ENCODE measurements around the gene SOX12. TPM values are rescaled to one million over a fixed set of nuclear protein-coding genes. Genes with fewer than 3 reads are reported as not detected.

Gene SOX12
- total and polyA plus RNA-seq, 12 donors: 4.5 to 16.5 (median 9.7) TPM

DNA sequence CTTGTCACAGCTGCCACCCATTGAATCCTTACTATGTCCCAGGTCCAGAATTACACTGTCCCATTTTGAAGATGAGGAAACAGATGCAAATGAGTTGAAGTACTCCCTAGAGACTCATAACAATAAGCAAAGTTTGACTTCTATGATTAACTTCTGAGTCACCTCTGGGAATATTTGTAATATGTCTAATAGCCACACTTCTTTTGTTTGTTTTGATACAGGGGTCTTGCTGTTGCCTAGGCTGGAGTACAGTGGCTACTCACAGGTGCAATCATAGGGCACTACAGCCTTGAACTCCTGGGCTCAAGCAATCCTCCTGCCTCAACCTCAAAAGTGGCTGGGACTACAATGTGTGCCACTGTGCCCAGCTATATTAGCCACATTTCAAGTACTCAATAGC is 11.4 kb upstream of the SOX12 start:
- Histone ChIP-seq H3K4me3 (no peak overlapping the region), H3K9me3 (no peaks in the 10 kb centered on the region), H3K36me3 (peaks cover 0 to 14% (median 0%) of the 10 kb centered on the region in 9 donors), H3K27me3 (no peaks in the 10 kb centered on the region), H3K27ac (no peak overlapping the region), H3K4me1 (peaks cover 0 to 20% (median 15%) of the 10 kb centered on the region in 9 donors)
- DNase-seq (no peak), ATAC-seq (no peak)
- TF ChIP-seq, protein P1, sequence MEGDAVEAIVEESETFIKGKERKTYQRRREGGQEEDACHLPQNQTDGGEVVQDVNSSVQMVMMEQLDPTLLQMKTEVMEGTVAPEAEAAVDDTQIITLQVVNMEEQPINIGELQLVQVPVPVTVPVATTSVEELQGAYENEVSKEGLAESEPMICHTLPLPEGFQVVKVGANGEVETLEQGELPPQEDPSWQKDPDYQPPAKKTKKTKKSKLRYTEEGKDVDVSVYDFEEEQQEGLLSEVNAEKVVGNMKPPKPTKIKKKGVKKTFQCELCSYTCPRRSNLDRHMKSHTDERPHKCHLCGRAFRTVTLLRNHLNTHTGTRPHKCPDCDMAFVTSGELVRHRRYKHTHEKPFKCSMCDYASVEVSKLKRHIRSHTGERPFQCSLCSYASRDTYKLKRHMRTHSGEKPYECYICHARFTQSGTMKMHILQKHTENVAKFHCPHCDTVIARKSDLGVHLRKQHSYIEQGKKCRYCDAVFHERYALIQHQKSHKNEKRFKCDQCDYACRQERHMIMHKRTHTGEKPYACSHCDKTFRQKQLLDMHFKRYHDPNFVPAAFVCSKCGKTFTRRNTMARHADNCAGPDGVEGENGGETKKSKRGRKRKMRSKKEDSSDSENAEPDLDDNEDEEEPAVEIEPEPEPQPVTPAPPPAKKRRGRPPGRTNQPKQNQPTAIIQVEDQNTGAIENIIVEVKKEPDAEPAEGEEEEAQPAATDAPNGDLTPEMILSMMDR (IDR thresholded peaks at IDR 0.05): no peak
- intact Hi-C loops (cut with DNase I): no loop called here

DNA sequence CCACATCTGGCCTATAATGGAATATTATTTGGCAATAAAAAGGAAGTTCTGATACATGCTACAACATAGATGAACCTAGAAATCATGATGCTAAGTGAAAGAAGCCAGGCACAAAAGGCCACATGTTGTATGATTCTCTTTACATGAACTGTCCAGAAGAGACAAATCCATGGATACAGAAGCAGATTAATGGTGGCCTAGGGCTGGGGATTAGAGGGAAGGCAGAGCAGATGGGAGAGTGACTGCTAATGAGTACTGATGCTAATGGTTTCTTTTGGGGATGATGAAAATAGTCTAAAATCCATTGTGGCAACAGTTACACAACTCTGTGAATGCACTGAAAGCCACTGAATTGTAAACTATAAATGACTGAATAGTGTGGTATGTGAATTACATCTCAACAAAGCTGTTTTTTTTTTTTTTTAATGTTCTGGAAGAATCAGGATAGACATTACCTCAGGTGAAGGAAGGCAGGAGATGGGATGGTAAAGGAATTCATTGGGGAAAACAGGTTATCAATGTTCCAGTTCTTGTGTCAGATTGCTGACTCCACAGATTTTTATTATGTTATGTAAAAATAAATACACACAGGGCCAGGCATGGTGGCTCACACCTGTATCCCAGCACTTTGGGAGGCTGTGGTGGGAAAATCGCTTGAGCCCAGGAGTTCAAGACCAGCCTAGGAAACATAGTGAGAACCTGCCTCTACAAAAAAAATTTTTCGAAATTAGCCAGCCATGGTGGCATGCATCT is 8.9 kb upstream of the SOX12 start:
- no peak for ATAC-seq
- intact Hi-C loops (cut with DNase I): no loop called here
- WGBS, 2 donors: 93 to 94% methylated on average over 2 of the region's 2 CpGs

DNA sequence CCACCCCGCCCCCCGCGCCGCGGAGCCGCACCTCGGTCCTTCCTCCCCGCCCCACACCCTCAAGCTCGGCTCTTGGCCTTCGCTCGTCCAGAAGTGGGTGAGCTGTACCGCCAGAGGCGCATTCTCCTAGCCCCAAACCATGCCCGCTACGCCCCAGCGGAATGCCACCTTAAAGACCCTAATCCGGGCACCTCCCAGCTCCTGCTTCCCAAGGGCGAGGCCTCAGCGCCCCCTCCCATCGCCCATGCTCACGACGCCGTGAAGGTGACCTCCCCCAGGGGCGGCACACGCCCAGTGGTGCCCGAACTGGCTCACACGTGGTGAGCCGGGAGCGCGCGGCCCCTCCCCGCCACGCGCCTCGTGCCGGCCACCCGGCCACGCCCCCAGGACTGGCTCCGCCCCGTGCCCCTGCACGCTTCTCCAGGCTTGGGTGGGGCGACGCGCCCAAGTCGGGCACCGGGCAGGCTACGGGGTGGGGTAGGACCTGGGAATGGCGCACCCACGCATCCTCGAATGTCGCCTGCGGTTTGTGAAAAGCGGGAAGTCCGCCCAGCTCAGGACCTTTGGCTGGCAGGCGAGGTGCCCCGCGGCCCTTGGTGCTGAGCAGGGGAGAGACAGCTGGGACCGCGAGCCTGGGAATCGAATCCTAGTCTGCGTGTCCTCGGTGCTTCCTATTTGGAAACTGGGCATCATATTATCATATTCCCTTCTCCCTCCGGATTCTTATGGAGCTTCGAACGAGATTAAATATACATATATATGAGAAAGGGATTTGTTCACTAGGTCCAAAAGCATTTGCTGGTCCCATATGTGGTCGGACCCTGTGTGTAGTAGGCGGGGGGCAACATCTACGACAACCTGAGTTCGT is 941 bp upstream of the SOX12 start:
- H3K27ac ChIP-seq: peak overlapping the region; percentile 85 to 98 (median 95)
- TF ChIP-seq, protein P1 (IDR thresholded peaks at IDR 0.05): peak in 5 of 9 donors; percentile 24 to 45 (median 40)
- peaks cover 0 to 9% (median 0%) of the 10 kb centered on the region in 7 donors for H3K27me3 ChIP-seq
- intact Hi-C loops (cut with DNase I): loop anchor here in 5 of 10 donors (1.0 to 10.0 kb wide), 7 partner anchors 14 to 57 kb away; partner anchors contain the start of gene ZCCHC3 (in 1 of the 5)
- H3K36me3 ChIP-seq: peaks cover 0 to 12% (median 0%) of the 10 kb centered on the region in 9 donors
- ATAC-seq: peak; percentile 65 to 87 (median 78)
- DNase-seq: peak; percentile 88 to 92
- H3K4me3 ChIP-seq: peak overlapping the region; percentile 33 to 83 (median 73)
- WGBS, 2 donors: 0 to 1% methylated on average over 63 to 69 of the region's 69 CpGs
- peaks cover 5 to 44% (median 24%) of the 10 kb centered on the region in 9 donors for H3K4me1 ChIP-seq
- no peaks in the 10 kb centered on the region for H3K9me3 ChIP-seq

More for the DNA sequence above, 8.9 kb upstream of the SOX12 start:
- Histone ChIP-seq H3K36me3 (peaks cover 0 to 26% (median 0%) of the 10 kb centered on the region in 9 donors), H3K27me3 (no peaks in the 10 kb centered on the region), H3K4me1 (no peaks in the 10 kb centered on the region), H3K9me3 (no peaks in the 10 kb centered on the region), H3K27ac (no peak overlapping the region), H3K4me3 (no peak overlapping the region)
- DNase-seq: no peak
- TF ChIP-seq, protein P1 (IDR thresholded peaks at IDR 0.05): no peak
